HFF-Myc (cell line): ENCODE data around the gene CD19.

Experiments
- DNase-seq: peaks from one replicate; pipeline ENCODE4 v3.0.0-alpha.2; 2011; ENCODE audit warnings: low read depth; ENCODE audit errors: extremely low read depth
- H3K4me3 ChIP-seq: replicated peaks from 2 replicates; pipeline ENCODE4 v1.5.1; 2011; ENCODE audit warnings: low read depth, mild to moderate bottlenecking, control low read depth, low read length
- TF ChIP-seq, protein P1 (sequence below): IDR thresholded peaks from 2 replicates; pipeline ENCODE4 v1.5.1; 2012; ENCODE audit warnings: mild to moderate bottlenecking, low read depth, low read length, control low read depth; ENCODE audit errors: missing control alignments

Gene CD19

DNA sequence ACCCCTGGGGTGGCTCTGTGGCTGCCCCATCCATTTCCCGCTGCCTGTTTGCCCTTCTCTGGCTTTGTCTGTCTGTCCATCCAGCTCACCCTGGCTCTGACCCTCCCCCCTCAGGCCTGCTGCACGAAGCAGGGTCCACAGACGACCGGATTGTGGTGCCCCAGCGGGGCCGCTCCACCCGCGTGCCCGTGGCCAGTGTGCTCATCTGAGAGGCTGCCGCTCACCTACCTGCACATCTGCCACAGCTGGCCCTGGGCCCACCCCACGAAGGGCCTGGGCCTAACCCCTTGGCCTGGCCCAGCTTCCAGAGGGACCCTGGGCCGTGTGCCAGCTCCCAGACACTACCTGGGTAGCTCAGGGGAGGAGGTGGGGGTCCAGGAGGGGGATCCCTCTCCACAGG is 52.3 kb downstream of the CD19 start:
- DNase-seq, result no peak
- TF ChIP-seq, protein P1, sequence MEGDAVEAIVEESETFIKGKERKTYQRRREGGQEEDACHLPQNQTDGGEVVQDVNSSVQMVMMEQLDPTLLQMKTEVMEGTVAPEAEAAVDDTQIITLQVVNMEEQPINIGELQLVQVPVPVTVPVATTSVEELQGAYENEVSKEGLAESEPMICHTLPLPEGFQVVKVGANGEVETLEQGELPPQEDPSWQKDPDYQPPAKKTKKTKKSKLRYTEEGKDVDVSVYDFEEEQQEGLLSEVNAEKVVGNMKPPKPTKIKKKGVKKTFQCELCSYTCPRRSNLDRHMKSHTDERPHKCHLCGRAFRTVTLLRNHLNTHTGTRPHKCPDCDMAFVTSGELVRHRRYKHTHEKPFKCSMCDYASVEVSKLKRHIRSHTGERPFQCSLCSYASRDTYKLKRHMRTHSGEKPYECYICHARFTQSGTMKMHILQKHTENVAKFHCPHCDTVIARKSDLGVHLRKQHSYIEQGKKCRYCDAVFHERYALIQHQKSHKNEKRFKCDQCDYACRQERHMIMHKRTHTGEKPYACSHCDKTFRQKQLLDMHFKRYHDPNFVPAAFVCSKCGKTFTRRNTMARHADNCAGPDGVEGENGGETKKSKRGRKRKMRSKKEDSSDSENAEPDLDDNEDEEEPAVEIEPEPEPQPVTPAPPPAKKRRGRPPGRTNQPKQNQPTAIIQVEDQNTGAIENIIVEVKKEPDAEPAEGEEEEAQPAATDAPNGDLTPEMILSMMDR, result no peak
- no peak overlapping the region for H3K4me3 ChIP-seq

DNA sequence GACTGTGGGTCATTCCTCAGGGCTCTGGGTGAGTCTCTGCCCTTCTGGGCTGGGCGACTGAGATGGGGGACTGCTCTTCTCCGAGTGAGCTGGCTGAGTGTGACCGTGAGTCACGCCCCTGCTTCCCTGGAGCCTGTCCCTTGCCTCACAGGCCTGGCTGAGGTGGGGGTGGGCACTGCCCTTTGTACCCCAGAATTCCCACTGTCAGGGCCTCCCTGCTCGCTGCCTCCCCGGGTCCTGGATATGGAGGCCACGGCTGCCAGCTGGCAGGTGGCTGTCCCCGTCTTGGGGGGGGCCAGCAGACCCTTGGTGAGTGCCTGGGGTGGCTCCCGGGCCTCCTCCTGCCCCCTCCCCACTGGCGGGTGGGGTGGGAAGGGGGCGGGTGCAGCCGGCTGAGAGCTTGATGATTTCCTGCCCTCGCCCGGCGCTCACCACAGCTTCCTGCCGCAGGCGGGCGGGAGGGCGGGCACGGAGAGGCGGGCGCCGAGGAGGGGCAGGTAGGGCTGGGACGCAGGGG is 52.9 kb downstream of the CD19 start, which contains the start of gene LAT:
LAT (plus strand) TSS at position 434 of the 517 bp plus-strand sequence. CDS start 366 bp downstream, outside the sequence.
- no peak for DNase-seq

DNA sequence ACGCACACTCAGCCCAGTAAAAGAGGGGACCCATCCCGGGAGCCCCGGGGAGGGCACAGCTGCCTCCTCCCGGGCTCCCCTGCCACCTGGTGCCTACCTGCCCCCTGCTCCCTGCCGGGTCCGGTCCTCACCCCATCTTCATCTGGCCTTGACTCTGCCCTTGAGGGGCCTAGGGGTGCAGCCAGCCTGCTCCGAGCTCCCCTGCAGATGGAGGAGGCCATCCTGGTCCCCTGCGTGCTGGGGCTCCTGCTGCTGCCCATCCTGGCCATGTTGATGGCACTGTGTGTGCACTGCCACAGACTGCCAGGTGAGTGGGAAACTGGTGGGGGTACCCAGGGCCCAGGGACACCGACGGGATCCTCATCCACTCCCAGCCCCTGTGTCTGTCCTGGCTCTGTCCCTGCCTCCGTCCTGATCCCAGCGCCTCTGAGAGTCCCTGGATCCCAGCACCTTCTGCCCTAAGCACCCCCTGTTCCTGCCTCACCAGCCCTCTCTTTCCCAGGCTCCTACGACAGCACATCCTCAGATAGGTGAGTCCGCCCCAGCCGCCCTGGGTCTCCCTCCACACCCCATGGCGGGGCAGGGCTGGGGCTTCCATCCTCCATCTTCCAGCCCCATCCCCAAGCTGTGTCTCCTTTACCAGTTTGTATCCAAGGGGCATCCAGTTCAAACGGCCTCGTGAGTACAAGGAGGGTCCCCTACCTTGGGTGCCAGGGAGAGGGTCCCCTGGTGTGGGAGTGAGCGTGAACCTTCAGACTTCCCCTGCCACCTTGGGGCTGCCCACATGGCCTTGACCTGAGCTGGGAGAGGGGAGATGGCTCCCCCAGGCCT is 53.7 kb downstream of the CD19 start:
- no peak for DNase-seq
- TF ChIP-seq, protein P1, result no peak
- no peak overlapping the region for H3K4me3 ChIP-seq

More for the DNA sequence above, 52.9 kb downstream of the CD19 start, which contains the start of gene LAT:
- TF ChIP-seq, protein P1, result no peak
- no peak within 1 kb of the TSS for H3K4me3 ChIP-seq

DNA sequence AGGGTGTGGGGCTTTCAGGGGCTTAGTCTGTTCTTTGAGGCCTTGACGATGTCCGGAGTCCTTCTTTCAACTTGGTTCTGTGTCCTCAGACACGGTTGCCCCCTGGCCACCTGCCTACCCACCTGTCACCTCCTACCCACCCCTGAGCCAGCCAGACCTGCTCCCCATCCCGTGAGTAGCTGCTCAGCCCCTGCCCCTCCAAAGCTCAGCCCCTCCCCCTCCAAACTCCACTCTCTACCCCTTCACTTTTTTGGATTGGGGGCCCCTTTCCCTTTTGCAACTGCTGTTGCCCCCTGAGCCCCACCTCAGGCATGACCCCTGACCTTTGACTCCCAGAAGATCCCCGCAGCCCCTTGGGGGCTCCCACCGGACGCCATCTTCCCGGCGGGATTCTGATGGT is 54.3 kb downstream of the CD19 start:
- TF ChIP-seq, protein P1, result no peak
- H3K4me3 ChIP-seq, result no peak overlapping the region
- DNase-seq, result no peak

DNA sequence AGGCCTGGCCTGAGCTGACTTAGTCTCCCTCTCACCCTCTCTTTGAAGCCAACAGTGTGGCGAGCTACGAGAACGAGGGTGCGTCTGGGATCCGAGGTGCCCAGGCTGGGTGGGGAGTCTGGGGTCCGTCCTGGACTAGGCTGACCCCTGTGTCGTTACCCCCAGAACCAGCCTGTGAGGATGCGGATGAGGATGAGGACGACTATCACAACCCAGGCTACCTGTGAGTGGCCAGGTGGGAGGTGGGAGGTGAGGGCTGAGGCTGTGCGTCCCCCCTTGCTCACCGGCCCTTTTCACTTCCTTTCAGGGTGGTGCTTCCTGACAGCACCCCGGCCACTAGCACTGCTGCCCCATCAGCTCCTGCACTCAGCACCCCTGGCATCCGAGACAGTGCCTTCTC is 54.7 kb downstream of the CD19 start:
- H3K4me3 ChIP-seq, result no peak overlapping the region
- TF ChIP-seq, protein P1, result no peak
- no peak for DNase-seq

DNA sequence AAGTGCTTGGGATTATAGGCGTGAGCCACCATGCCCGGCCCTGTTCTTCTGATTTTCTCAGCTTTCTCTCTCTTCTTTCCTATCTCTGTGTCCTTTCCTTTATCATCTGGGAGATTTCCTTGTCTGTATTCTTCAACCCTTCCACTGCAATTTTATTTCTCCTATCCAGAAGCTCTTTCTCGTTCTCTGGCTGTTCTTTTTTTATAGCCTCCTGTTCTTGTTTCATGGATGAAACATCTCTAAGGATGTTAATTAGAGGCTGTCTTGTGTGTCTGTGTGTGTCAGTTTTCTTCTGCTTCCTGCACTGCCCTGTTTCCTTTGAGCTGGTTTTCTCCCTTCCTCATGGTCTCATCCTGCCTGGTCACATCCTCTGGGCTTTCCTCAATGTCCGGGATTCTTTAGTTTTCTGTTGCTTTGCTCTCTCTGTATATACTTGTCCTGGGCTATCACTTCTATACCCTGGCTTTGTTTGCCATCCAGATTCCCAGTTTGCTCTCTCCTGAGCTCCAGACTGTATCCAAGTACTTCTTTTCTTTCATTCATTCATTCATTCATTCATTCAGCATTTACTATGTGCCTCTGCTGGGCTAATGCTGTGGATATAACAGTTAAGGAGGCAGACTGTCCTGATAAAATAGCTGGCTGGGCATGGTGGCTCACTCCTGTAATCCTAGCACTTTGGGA is 55.5 kb downstream of the CD19 start:
- no peak overlapping the region for H3K4me3 ChIP-seq
- no peak for DNase-seq
- TF ChIP-seq, protein P1, result no peak
